Measurements from ENCODE around the gene DPYD.

Gene DPYD

DNA sequence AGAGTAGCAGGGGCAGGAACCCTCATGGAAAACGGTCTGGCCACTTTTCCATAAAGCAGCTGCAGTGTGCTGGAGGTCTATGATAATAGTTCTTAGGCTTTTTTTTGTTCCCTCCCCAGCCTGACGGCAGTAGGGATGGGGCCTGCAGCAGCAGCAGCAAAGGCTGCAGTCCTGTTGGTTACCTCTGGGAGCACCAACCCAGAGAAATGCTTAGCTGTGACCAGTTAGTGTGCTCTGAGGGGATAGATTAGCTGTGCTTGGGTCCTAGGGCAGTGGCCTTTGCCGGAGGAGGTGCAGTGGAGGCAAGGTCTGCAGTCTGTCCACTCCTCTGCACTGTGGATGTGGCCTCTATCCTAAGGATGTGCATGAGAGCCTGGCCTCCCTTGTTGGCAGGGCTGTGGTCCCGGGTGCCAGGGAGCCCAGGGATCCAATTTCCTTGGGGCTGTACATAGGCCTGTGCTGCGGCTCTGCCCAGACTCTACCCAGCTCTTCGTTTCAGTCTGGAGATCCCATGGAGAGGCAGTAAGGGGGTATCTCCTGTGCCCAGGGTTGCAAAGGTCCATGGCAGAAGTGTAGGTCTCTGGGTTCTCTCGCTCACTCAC, 876.6 kb downstream of the DPYD start:
- Histone ChIP-seq H3K36me3 (ENCODE audit: insufficient read depth, low read length) (no peaks in the 10 kb centered on the region), H3K27me3 (ENCODE audit: insufficient read depth, low read length) (no peaks in the 10 kb centered on the region), H3K27ac (ENCODE audit: low read depth, low read length) (no peak overlapping the region), H3K9me3 (ENCODE audit: insufficient read depth, low read depth, low read length) (no peaks in the 10 kb centered on the region), H3K4me1 (ENCODE audit: insufficient read depth, low read length) (no peaks in the 10 kb centered on the region), H3K4me3 (ENCODE audit: low read length) (no peak overlapping the region), H3K9ac (ENCODE audit: low read depth, low read length) (no peak overlapping the region)
- WGBS = 95% methylated on average over 7 of the region's 7 CpGs

DNA sequence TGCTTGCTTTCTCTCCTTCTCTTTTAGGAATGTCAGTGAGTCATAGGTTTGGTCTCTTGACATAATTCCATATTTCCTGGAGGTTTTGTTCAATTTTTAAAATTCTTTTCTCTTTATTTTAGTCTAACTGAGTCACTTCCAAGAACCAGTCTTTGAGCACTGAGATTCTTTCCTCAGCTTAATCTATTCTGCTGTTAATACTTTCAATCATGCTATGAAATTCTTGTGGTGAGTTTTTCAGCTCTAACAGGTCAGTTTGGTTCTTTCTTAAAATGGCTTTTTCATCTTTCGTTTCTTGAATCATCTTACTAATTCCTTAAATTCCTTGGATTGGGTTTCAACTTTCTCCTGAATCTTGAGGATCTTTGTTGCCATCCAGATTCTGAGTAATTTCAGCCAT, 878.3 kb downstream of the DPYD start:
- 100% methylated on average over 1 of the region's 1 CpG for WGBS
- no peaks in the 10 kb centered on the region for H3K27me3 ChIP-seq (ENCODE audit: insufficient read depth, low read length)
- H3K27ac ChIP-seq (ENCODE audit: low read depth, low read length) = no peak overlapping the region
- no peaks in the 10 kb centered on the region; the same call in 1 of the 2 replicates for H3K9me3 ChIP-seq (ENCODE audit: insufficient read depth, low read depth, low read length)
- no peak overlapping the region for H3K9ac ChIP-seq (ENCODE audit: low read depth, low read length)
- no peaks in the 10 kb centered on the region for H3K36me3 ChIP-seq (ENCODE audit: insufficient read depth, low read length)
- no peak overlapping the region for H3K4me3 ChIP-seq (ENCODE audit: low read length)
- H3K4me1 ChIP-seq (ENCODE audit: insufficient read depth, low read length) = no peaks in the 10 kb centered on the region

DNA sequence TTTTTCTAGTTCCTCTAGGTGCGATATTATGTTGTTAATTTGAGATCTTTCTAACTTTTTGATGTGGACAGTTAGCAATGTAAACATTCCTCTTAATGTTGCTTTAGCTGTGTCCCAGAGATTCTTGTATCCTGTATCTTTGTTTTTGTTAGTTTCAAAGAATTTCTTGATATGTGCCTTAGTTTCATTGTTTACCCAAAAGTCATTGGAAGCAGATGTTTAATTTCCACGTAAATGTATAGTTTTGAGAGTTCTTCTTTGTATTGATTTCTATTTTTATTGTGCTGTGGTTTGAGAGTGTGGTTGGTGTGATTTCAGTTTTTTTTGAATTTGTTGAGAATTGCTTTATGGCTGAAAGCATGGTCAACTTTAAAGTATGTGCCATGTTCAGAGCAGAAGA, 879.8 kb downstream of the DPYD start:
- no peak overlapping the region for H3K27ac ChIP-seq (ENCODE audit: low read depth, low read length)
- no peak overlapping the region for H3K4me3 ChIP-seq (ENCODE audit: low read length)
- WGBS = over 99% methylated on average over 2 of the region's 2 CpGs

DNA sequence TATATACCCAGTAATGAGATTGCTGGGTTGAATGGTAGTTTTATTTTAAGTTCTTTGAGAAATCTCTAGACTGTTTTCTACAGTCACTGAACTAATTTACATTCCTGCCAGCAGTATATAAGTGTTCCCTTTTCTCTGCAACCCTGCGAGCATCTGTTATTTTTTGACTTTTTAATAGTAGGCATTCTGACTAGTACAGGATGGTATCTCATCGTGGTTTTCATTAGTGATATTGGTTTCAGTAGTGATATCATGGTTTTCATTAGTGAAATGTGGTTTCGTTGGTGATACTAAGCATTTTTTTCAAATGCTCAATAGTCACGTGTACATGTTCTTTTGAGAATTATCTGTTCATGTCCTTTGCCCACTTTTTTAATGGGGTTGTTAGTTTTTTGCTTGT, 882.4 kb downstream of the DPYD start:
- H3K4me3 ChIP-seq (ENCODE audit: low read length) = no peak overlapping the region
- H3K36me3 ChIP-seq (ENCODE audit: insufficient read depth, low read length) = no peaks in the 10 kb centered on the region
- no peaks in the 10 kb centered on the region; the same call in 1 of the 2 replicates for H3K9me3 ChIP-seq (ENCODE audit: insufficient read depth, low read depth, low read length)
- H3K27ac ChIP-seq (ENCODE audit: low read depth, low read length) = no peak overlapping the region
- H3K9ac ChIP-seq (ENCODE audit: low read depth, low read length) = no peak overlapping the region
- no peaks in the 10 kb centered on the region for H3K4me1 ChIP-seq (ENCODE audit: insufficient read depth, low read length)
- WGBS = 89% methylated on average over 4 of the region's 4 CpGs
- no peaks in the 10 kb centered on the region for H3K27me3 ChIP-seq (ENCODE audit: insufficient read depth, low read length)

More for the DNA sequence above, 879.8 kb downstream of the DPYD start:
- H3K9me3 ChIP-seq (ENCODE audit: insufficient read depth, low read depth, low read length) = no peaks in the 10 kb centered on the region; the same call in 1 of the 2 replicates
- H3K36me3 ChIP-seq (ENCODE audit: insufficient read depth, low read length) = no peaks in the 10 kb centered on the region
- H3K9ac ChIP-seq (ENCODE audit: low read depth, low read length) = no peak overlapping the region
- H3K4me1 ChIP-seq (ENCODE audit: insufficient read depth, low read length) = no peaks in the 10 kb centered on the region
- no peaks in the 10 kb centered on the region for H3K27me3 ChIP-seq (ENCODE audit: insufficient read depth, low read length)

DNA sequence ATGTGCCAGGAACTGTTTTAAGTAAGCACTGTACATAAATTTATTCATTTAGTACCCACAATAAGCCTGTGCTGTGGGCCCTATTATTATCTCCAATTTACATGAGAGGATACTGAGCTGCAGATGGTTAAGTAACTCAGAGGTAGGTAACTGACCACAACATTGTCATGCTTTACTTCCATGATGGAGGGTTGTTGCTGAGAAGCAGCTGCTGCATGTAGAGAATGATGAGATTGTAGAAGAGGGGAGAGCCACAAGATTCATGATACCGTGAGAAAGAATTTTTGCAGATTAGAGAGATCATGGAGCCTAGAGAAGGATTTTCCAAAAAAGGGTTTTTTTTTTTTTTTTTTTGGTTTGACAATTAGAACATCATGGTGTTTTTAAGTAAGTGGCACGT, 886.2 kb downstream of the DPYD start:
- Histone ChIP-seq H3K9ac (ENCODE audit: low read depth, low read length) (no peak overlapping the region), H3K9me3 (ENCODE audit: insufficient read depth, low read depth, low read length) (no peaks in the 10 kb centered on the region; the same call in 1 of the 2 replicates), H3K4me3 (ENCODE audit: low read length) (no peak overlapping the region), H3K27me3 (ENCODE audit: insufficient read depth, low read length) (no peaks in the 10 kb centered on the region), H3K27ac (ENCODE audit: low read depth, low read length) (no peak overlapping the region), H3K36me3 (ENCODE audit: insufficient read depth, low read length) (no peaks in the 10 kb centered on the region), H3K4me1 (ENCODE audit: insufficient read depth, low read length) (no peaks in the 10 kb centered on the region)
- WGBS = 93% methylated on average over 2 of the region's 2 CpGs

DNA sequence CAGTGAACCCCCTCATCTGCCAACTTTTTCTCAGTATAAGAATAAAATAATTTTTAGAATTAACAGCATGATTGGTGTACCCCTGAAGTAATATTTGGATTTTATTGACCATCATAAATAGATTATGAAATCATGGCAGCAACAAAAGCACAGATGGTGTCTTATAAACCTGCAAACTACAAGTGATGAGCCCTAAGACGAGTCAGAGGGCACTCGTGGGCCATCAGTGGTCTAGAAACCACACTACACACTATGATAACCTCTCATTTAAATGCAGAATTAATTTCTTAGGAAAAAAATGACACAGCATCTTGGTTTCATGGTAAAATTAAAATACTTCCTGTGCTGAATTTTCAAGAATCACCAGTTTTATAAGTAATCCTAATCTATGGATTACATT, 886.9 kb downstream of the DPYD start:
- no peaks in the 10 kb centered on the region for H3K36me3 ChIP-seq (ENCODE audit: insufficient read depth, low read length)
- H3K27ac ChIP-seq (ENCODE audit: low read depth, low read length) = no peak overlapping the region
- no peak overlapping the region for H3K4me3 ChIP-seq (ENCODE audit: low read length)
- 98% methylated on average over 2 of the region's 2 CpGs for WGBS
- H3K27me3 ChIP-seq (ENCODE audit: insufficient read depth, low read length) = no peaks in the 10 kb centered on the region
- no peak overlapping the region for H3K9ac ChIP-seq (ENCODE audit: low read depth, low read length)
- no peaks in the 10 kb centered on the region for H3K4me1 ChIP-seq (ENCODE audit: insufficient read depth, low read length)
- no peaks in the 10 kb centered on the region; the same call in 1 of the 2 replicates for H3K9me3 ChIP-seq (ENCODE audit: insufficient read depth, low read depth, low read length)
